IMR-90 (cell line): ENCODE measurements around the gene CLASRP. TPM values are rescaled to one million over a fixed set of nuclear protein-coding genes. Genes with fewer than 3 reads are reported as not detected.

Experiments used
- ATAC-seq: fragments of 200-7000 bp; cut with Tn5 transposase; 2 replicates; pipeline ENCODE4 v1.9.1; 2020; ENCODE audit warnings: low read depth, mild to moderate bottlenecking, moderate library complexity
- BruUV-seq: library from RNA; stranded (reverse); fragments of 400-500 nt; replicated peaks from 2 replicates; lab custom pipeline; 2021; lab: Mats Ljungman, UMichigan
- CTCF ChIA-PET: fragments of 300-600 bp; formaldehyde crosslinking; extraction: SDS; loops from one replicate; lab custom pipeline; 2021; ENCODE audit warnings: antibody characterized with exemption; lab: Yijun Ruan, JAX
- POLR2A ChIA-PET: fragments of 300-600 bp; sonication (Branson Sonifier 250); formaldehyde crosslinking; loops from one replicate; lab custom pipeline; 2022; ENCODE audit warnings: antibody characterized with exemption; ENCODE audit not compliant: unreplicated experiment; lab: Charles Lee
- DNase-seq: peaks from one replicate; pipeline ENCODE4 v3.0.0; 2013
- H2AFZ ChIP-seq: replicated peaks from 2 replicates; pipeline ENCODE3; 2013; ENCODE audit warnings: low read length, mild to moderate bottlenecking; ENCODE audit not compliant: poor library complexity
- H2AK5ac ChIP-seq: 2 replicates; pipeline ENCODE4 v1.6.1; 2013; ENCODE audit warnings: low read depth, low read length, inconsistent platforms
- H2AK9ac ChIP-seq: replicated peaks from 2 replicates; pipeline ENCODE3; 2013; ENCODE audit warnings: mild to moderate bottlenecking, low read depth, low read length, moderate library complexity; ENCODE audit not compliant: poor library complexity
- H2BK120ac ChIP-seq: 2 replicates; pipeline ENCODE4 v1.6.1; 2013; ENCODE audit warnings: low read depth, low read length, inconsistent platforms
- H2BK15ac ChIP-seq: 3 replicates; pipeline ENCODE4 v1.6.1; 2013; ENCODE audit warnings: low read depth, low read length, inconsistent platforms
- H2BK20ac ChIP-seq: 2 replicates; pipeline ENCODE4 v1.6.1; 2013; ENCODE audit warnings: low read depth, mild to moderate bottlenecking, inconsistent platforms, low read length, moderate library complexity
- H2BK5ac ChIP-seq: 2 replicates; pipeline ENCODE4 v1.6.1; 2013; ENCODE audit warnings: mild to moderate bottlenecking, low read depth, low read length, inconsistent platforms; ENCODE audit not compliant: poor library complexity, severe bottlenecking
- H3K14ac ChIP-seq: replicated peaks from 2 replicates; pipeline ENCODE4 v1.6.1; 2013; ENCODE audit warnings: low read depth, low read length, inconsistent platforms
- H3K18ac ChIP-seq: 2 replicates; pipeline ENCODE4 v1.6.1; 2013; ENCODE audit warnings: low read depth, low read length, control low read depth
- H3K23ac ChIP-seq: 2 replicates; pipeline ENCODE4 v1.6.1; 2013; ENCODE audit warnings: low read depth, low read length, inconsistent platforms
- H3K27ac ChIP-seq: 2 replicates; pipeline ENCODE4 v1.5.1; 2013; ENCODE audit warnings: mild to moderate bottlenecking, control low read depth, low read length; ENCODE audit not compliant: insufficient read depth
- H3K27me3 ChIP-seq: 2 replicates; pipeline ENCODE4 v1.6.1; 2013; ENCODE audit warnings: low read length; ENCODE audit not compliant: control insufficient read depth, insufficient read depth
- H3K36me3 ChIP-seq: 2 replicates; pipeline ENCODE4 v1.6.1; 2013; ENCODE audit warnings: low read length, mixed read lengths; ENCODE audit not compliant: control insufficient read depth, insufficient read depth
- H3K4ac ChIP-seq: 2 replicates; pipeline ENCODE4 v1.6.1; 2013; ENCODE audit warnings: low read depth, low read length, inconsistent platforms
- H3K4me1 ChIP-seq: 2 replicates; pipeline ENCODE4 v1.6.1; 2013; ENCODE audit warnings: low read length, mixed read lengths; ENCODE audit not compliant: control insufficient read depth, insufficient read depth
- H3K4me2 ChIP-seq: 2 replicates; pipeline ENCODE4 v1.6.1; 2013; ENCODE audit warnings: low read depth, mild to moderate bottlenecking, control low read depth, low read length, moderate library complexity
- H3K4me3 ChIP-seq: 2 replicates; pipeline ENCODE4 v1.5.1; 2013; ENCODE audit warnings: low read depth, mild to moderate bottlenecking, control low read depth, low read length, moderate library complexity; ENCODE audit not compliant: insufficient read depth
- H3K56ac ChIP-seq: 2 replicates; pipeline ENCODE4 v1.6.1; 2013; ENCODE audit warnings: low read length, inconsistent platforms; ENCODE audit not compliant: insufficient read depth; ENCODE audit errors: extremely low read depth
- H3K79me1 ChIP-seq, 2 experiments: 2 replicates each; pipeline ENCODE4 v1.6.1; 2013; ENCODE audit warnings: low read length in 2 of 2, inconsistent platforms in 1 of 2, low read depth in 1 of 2
- H3K9ac ChIP-seq: 2 replicates; pipeline ENCODE4 v1.6.1; 2013; ENCODE audit warnings: low read depth, low read length, control low read depth
- H3K9me1 ChIP-seq: 2 replicates; pipeline ENCODE4 v1.6.1; 2013; ENCODE audit warnings: low read length, inconsistent platforms; ENCODE audit not compliant: insufficient read depth
- H3K9me3 ChIP-seq: 2 replicates; pipeline ENCODE4 v1.6.1; 2013; ENCODE audit warnings: low read length; ENCODE audit not compliant: control insufficient read depth, insufficient read depth
- H4K20me1 ChIP-seq: 2 replicates; pipeline ENCODE4 v1.6.1; 2013; ENCODE audit warnings: low read length, inconsistent platforms; ENCODE audit not compliant: insufficient read depth
- H4K5ac ChIP-seq: 2 replicates; pipeline ENCODE4 v1.6.1; 2013; ENCODE audit warnings: mild to moderate bottlenecking, low read depth, low read length, control low read depth
- H4K8ac ChIP-seq, 2 experiments: 2 replicates each; pipeline ENCODE4 v1.6.1; 2013; ENCODE audit warnings: low read depth in 2 of 2, low read length in 2 of 2, control low read depth in 1 of 2, inconsistent platforms in 1 of 2
- H4K91ac ChIP-seq: 2 replicates; pipeline ENCODE4 v1.6.1; 2013; ENCODE audit warnings: low read depth, low read length, inconsistent platforms; ENCODE audit not compliant: insufficient read depth
- BHLHE40 ChIP-seq: fragments of 150-350 bp; IDR thresholded peaks from 2 replicates; pipeline ENCODE4 v1.6.1; 2016; ENCODE audit warnings: mild to moderate bottlenecking, low read depth, low read length
- CEBPB ChIP-seq: IDR thresholded peaks from 2 replicates; pipeline ENCODE4 v1.6.1; 2012; ENCODE audit warnings: low read depth, low read length, improper control_type of control experiment
- ELK1 ChIP-seq: fragments of 150-350 bp; IDR thresholded peaks from 2 replicates; pipeline ENCODE4 v1.6.1; 2016; ENCODE audit warnings: low read depth, mild to moderate bottlenecking, low read length, moderate library complexity, borderline replicate concordance
- FOS ChIP-seq: fragments of 150-350 bp; IDR thresholded peaks from 2 replicates; pipeline ENCODE4 v1.6.1; 2016; ENCODE audit warnings: low read depth, low read length
- MAZ ChIP-seq: IDR thresholded peaks from 2 replicates; pipeline ENCODE4 v1.6.1; 2012; ENCODE audit warnings: low read depth, mild to moderate bottlenecking, low read length, improper control_type of control experiment, moderate library complexity, borderline replicate concordance
- NFE2L2 ChIP-seq: fragments of 150-350 bp; IDR thresholded peaks from 2 replicates; pipeline ENCODE4 v1.6.1; 2016; ENCODE audit warnings: low read depth, mild to moderate bottlenecking, low read length
- POLR2A ChIP-seq: IDR thresholded peaks from 2 replicates; pipeline ENCODE4 v1.6.1; 2012; ENCODE audit warnings: mild to moderate bottlenecking, low read depth, low read length
- SMC3 ChIP-seq: fragments of 150-350 bp; IDR thresholded peaks from 2 replicates; pipeline ENCODE4 v1.6.1; 2016; ENCODE audit warnings: low read depth, mild to moderate bottlenecking, antibody characterized with exemption, low read length, moderate library complexity
- USF2 ChIP-seq: fragments of 150-350 bp; IDR thresholded peaks from 2 replicates; pipeline ENCODE4 v1.6.1; 2017; ENCODE audit warnings: mild to moderate bottlenecking, antibody characterized with exemption, low read length, low read depth
- WGBS, 2 experiments: methylation state at CpG; one replicate each; pipeline versions ENCODE4 v1.1.5 to v1.1.7; 2013; ENCODE audit warnings: missing lambda C conversion rate in 2 of 2; ENCODE audit not compliant: insufficient read length in 1 of 2; ENCODE audit errors: extremely low coverage in 2 of 2; 5-methylcytosine and 5-hydroxymethylcytosine counted together
- dilution Hi-C: fragments of 300-500 bp; cut with HindIII; formaldehyde crosslinking; loops from one replicate; pipeline ENCODE4 v1.14.3; 2018; ENCODE audit warnings: low sequenced_read_pairs; ENCODE audit not compliant: unreplicated experiment
- in situ Hi-C: fragments of 300-500 bp; cut with MboI; formaldehyde crosslinking; loops from 3 replicates; pipeline ENCODE4 v1.14.3; 2019; ENCODE audit warnings: low sequenced_read_pairs, inconsistent platforms, mixed read lengths
- intact Hi-C: fragments of 100-400 bp; cut with micrococcal nuclease; formaldehyde crosslinking; loops from 2 replicates; pipeline ENCODE4 v1.10.0; 2022
- polyA plus RNA-seq, 3 experiments: library from polyadenylated mRNA; depleted of rRNA; stranded (reverse); fragments of >200 nt; gene quantifications; 2 replicates each; pipeline ENCODE4 v1.2.3, GENCODE V29; 2012; ENCODE audit warnings: low replicate concordance in 1 of 3
- total RNA-seq: library from RNA; depleted of rRNA; stranded (reverse); fragments of >200 nt; gene quantifications from 2 replicates; pipeline ENCODE4 v1.2.3, GENCODE V29; 2012

CLASRP gene
- total and polyA plus RNA-seq, 2 of the 4 experiments (the other 2 are of a cell fraction), result 19.9 to 31.7 TPM

GRCh38 chr19:45011959-45012358 lies 26.9 kb upstream of the CLASRP start:
- Histone ChIP-seq H3K4ac (no peak overlapping the region), H3K4me2 (no peak overlapping the region), H2BK5ac (no peak overlapping the region), H4K5ac (no peak overlapping the region), H3K36me3 (peaks cover 22% of the 10 kb centered on the region), H4K91ac (no peak overlapping the region), H3K9ac (no peak overlapping the region), H3K18ac (no peak overlapping the region), H3K79me1 (peaks cover 0 to 5% of the 10 kb centered on the region in 2 experiments; a peak in 1 of 4 replicates), H4K20me1 (peaks cover 2% of the 10 kb centered on the region; the same call in 1 of the 2 replicates), H3K9me3 (no peaks in the 10 kb centered on the region), H3K14ac (no peak overlapping the region), H3K9me1 (no peaks in the 10 kb centered on the region; the same call in 1 of the 2 replicates), H3K56ac (no peak overlapping the region), H2AK5ac (no peak overlapping the region), H3K23ac (no peak overlapping the region), H3K4me1 (no peaks in the 10 kb centered on the region), H2AK9ac (no peak overlapping the region), H3K4me3 (no peak overlapping the region), H4K8ac (no peak overlapping the region), H2AFZ (no peak overlapping the region), H2BK15ac (no peak overlapping the region), H3K27me3 (no peaks in the 10 kb centered on the region), H3K27ac (no peak overlapping the region), H2BK120ac (no peak overlapping the region), H2BK20ac (no peak overlapping the region)
- DNase-seq (no peak), ATAC-seq (no peak)
- in situ Hi-C loops, result no loop called here
- intact Hi-C loops, result no loop called here
- ChIA-PET POLR2A (no interaction called here), CTCF (no interaction called here)
- no peak for TF ChIP-seq CEBPB
- no peak for TF ChIP-seq BHLHE40
- no peak for TF ChIP-seq USF2
- no peak for TF ChIP-seq NFE2L2
- TF ChIP-seq FOS, result no peak
- TF ChIP-seq MAZ, result no peak
- no peak for TF ChIP-seq POLR2A
- TF ChIP-seq SMC3, result no peak
- TF ChIP-seq ELK1, result no peak
- BruUV-seq, result no TSS peak
- dilution Hi-C loops, result no loop called here
- WGBS, 2 experiments, result 99% methylated on average over 21 of the region's 42 CpGs; no CpG with 5 or more reads in 1 of the 2 experiments
